Measurements from ENCODE around the gene THBS4. TPM values are rescaled to one million over a fixed set of nuclear protein-coding genes. Genes with fewer than 3 reads are reported as not detected.

The THBS4 gene
- total and polyA plus RNA-seq, 9 of the 15 experiments (the other 6 are each of a cell fraction or from before 2014, with no cell fraction given), result 0.07 to 0.08 TPM; not detected in 7

- TF ChIP-seq RREB1 (CRISPR knock-in tag; IDR thresholded peaks at IDR 0.05) (no peak), ZNF12 (CRISPR knock-in tag; IDR thresholded peaks at IDR 0.05) (no peak), ZNF668 (CRISPR knock-in tag; IDR thresholded peaks at IDR 0.05) (no peak), THRAP3 (IDR thresholded peaks at IDR 0.05; ENCODE audit: borderline replicate concordance) (no peak), TAL1 (IDR thresholded peaks at IDR 0.05) (no peak), SIN3B (IDR thresholded peaks at IDR 0.05; ENCODE audit: low read depth) (no peak), KAT7 (CRISPR knock-in tag; IDR thresholded peaks at IDR 0.05; ENCODE audit: borderline replicate concordance) (no peak), SIRT6 (IDR thresholded peaks at IDR 0.05; ENCODE audit: low read depth, low read length) (no peak), DACH1 (IDR thresholded peaks at IDR 0.05; ENCODE audit: partially characterized antibody) (no peak)
- TF ChIP-seq, protein P1, sequence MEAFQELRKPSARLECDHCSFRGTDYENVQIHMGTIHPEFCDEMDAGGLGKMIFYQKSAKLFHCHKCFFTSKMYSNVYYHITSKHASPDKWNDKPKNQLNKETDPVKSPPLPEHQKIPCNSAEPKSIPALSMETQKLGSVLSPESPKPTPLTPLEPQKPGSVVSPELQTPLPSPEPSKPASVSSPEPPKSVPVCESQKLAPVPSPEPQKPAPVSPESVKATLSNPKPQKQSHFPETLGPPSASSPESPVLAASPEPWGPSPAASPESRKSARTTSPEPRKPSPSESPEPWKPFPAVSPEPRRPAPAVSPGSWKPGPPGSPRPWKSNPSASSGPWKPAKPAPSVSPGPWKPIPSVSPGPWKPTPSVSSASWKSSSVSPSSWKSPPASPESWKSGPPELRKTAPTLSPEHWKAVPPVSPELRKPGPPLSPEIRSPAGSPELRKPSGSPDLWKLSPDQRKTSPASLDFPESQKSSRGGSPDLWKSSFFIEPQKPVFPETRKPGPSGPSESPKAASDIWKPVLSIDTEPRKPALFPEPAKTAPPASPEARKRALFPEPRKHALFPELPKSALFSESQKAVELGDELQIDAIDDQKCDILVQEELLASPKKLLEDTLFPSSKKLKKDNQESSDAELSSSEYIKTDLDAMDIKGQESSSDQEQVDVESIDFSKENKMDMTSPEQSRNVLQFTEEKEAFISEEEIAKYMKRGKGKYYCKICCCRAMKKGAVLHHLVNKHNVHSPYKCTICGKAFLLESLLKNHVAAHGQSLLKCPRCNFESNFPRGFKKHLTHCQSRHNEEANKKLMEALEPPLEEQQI (IDR thresholded peaks at IDR 0.05), result no peak
- ATAC-seq (no peak), FAIRE-seq (peak; percentile 15), DNase-seq (ENCODE audit: extremely low read depth in 1 of 4, low spot score in 3 of 4) (no peak)
- no peaks in the 10 kb centered on the region for H3K9me1 ChIP-seq (ENCODE audit: control insufficient read depth, insufficient read depth, low read length)
- POLR2A ChIA-PET, result interaction anchor here (0.6 to 1.0 kb wide), 2 partner anchors 148 to 160 kb away, joined by 3 read pairs; no protein-coding TSS in a partner anchor
- H3K79me2 ChIP-seq (ENCODE audit: control insufficient read depth, insufficient read depth, low read length), result no peaks in the 10 kb centered on the region
- H3K36me3 ChIP-seq (ENCODE audit: control insufficient read depth, insufficient read depth, low read length), result no peaks in the 10 kb centered on the region
- H3K4me1 ChIP-seq (replicated peaks in 1 of 2; ENCODE audit: control insufficient read depth in 2 of 2, insufficient read depth in 2 of 2, low read length in 2 of 2), result no peaks in the 10 kb centered on the region; a peak in 1 of 5 replicates
- in situ Hi-C loops (cut with MboI), result loop anchor here (25.0 kb wide), 1 partner anchor 1080 kb away; no protein-coding TSS in a partner anchor
- no peak overlapping the region for H2AFZ ChIP-seq (ENCODE audit: low read depth, low read length)
- CTCF ChIA-PET (ENCODE audit: low intra/inter-chr PET ratio), result no interaction called here
- no peaks in the 10 kb centered on the region for H4K20me1 ChIP-seq (replicated peaks; ENCODE audit: control insufficient read depth, insufficient read depth, low read length)
- H3K9me3 ChIP-seq (replicated peaks; ENCODE audit: control insufficient read depth, insufficient read depth, low read depth, low read length), result no peaks in the 10 kb centered on the region
- H3K27ac ChIP-seq (ENCODE audit: extremely low read depth, low read depth, low read length), result no peak overlapping the region
- WGBS (ENCODE audit: insufficient coverage, low coverage, missing lambda C conversion rate), result 3% methylated on average over 5 of the region's 5 CpGs
- peaks cover 11 to 52% of the 10 kb centered on the region in 2 experiments; a peak in 3 of 5 replicates for H3K27me3 ChIP-seq (ENCODE audit: control insufficient read depth in 2 of 2, insufficient read depth in 2 of 2, low read length in 2 of 2)
- BruUV-seq (replicated peaks), result no TSS peak
- H3K4me3 ChIP-seq, result no peak overlapping the region
- no peak overlapping the region for H3K9ac ChIP-seq (ENCODE audit: insufficient read depth in 1 of 2, low read depth in 2 of 2, low read length in 2 of 2)
- H3K4me2 ChIP-seq (ENCODE audit: insufficient read depth, low read length), result no peak overlapping the region
- intact Hi-C loops (cut with micrococcal nuclease), result no loop called here
These were observed 71.8 kb downstream of the THBS4 start for GRCh38 chr5:80106916-80107315.
